ENCODE results near the gene DBX1. TPM values are rescaled to one million over a fixed set of nuclear protein-coding genes. Genes with fewer than 3 reads are reported as not detected.
A peak's percentile ranks its signal among the peaks of the same experiment; 100 is the strongest.

The DBX1 gene
- polyA plus RNA-seq, 3 donors from 2014 or later: not detected

DNA sequence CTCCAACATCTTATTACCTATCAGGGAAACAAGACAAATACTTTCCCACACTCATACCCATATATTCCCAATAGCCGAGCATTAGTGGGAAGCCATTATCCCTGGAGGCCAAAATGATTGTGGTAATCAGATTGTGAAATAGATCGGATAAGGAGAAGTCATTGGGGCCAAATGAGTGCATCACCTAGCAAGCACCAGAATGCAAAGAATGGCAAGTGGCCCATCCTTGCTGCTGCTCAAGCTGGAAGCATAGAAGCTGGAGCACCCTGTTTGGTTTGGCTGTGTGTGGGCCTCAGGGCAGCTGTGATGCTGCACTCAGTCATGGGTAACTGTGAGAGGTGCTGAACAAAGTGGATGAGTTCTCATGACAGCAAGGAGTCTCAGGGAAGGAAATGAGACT lies 18.7 kb upstream of the DBX1 start:
- Mint-ChIP-seq H3K4me3 (no peak overlapping the region), H3K27me3 (ENCODE audit: low read depth in 3 of 3) (peaks cover 9 to 27% (median 12%) of the 10 kb centered on the region in 3 donors)

DNA sequence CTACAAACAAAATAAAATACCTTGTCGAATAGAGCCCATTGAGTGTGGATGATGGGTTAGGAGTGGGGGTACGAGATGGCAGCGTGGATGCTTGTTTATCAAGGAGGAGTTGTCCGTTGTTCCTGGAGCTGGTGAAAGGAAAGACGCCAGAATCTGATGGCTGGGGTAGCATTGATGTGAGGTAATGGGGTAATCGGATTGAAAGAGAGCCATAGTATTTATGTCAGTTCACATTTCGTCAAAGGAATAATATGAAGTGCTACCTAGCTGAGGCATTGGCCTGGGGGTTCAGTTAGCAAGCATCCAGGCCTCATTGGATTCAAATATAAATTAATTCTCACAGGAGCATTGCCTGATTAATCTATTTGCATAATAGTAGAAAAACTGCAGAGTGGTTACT lies 16.9 kb upstream of the DBX1 start:
- Mint-ChIP-seq H3K36me3 (no peaks in the 10 kb centered on the region), H3K27ac (no peak overlapping the region), H3K27me3 (ENCODE audit: low read depth in 3 of 3) (peaks cover 7 to 27% (median 10%) of the 10 kb centered on the region in 3 donors), H3K4me1 (no peaks in the 10 kb centered on the region), H3K9me3 (peaks cover 0 to 5% (median 0%) of the 10 kb centered on the region in 6 donors), H3K4me3 (no peak overlapping the region)
- no peak for DNase-seq

More for the DNA sequence above, 18.7 kb upstream of the DBX1 start:
- H3K36me3 Mint-ChIP-seq: no peaks in the 10 kb centered on the region
- no peak for DNase-seq
- no peaks in the 10 kb centered on the region for H3K4me1 Mint-ChIP-seq
- no peak overlapping the region for H3K27ac Mint-ChIP-seq
- peaks cover 0 to 5% (median 3%) of the 10 kb centered on the region in 6 donors for H3K9me3 Mint-ChIP-seq

DNA sequence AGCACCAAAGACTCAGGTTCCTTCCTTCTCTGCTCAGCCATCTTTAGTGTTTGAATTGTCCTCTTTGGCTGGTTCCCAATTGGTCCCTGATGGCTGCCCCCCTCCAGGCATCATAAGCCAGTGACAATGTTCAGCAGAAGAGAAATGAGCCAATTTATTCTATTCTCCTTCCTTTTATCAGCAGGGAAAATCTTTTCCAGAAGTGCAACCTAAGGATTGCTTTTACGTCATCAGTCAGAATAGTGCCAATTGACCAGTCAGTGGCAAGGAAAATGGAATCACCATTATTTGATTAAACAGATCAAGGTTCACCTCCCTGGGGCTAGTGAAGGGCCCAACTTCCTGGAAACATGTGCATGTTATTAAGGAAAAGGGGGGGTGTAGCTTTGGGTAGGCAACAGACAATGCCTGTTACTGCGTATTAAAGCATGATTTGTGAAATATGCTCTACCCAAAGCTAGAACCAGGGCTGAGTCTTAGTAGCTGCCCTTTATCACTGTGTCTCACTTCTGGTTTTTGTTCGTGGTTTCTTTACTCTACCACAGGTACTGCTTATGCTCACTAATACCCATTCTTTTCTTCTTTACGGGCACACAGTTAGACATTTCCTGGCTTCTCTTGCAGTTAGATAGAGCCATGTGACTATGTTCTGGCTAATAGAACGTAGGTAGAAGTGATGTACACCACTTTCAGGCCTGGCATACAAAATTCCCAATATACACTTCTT lies 12.6 kb upstream of the DBX1 start:
- no peak overlapping the region for H3K4me3 Mint-ChIP-seq
- H3K27me3 Mint-ChIP-seq (ENCODE audit: low read depth in 3 of 3): peaks cover 4 to 30% (median 10%) of the 10 kb centered on the region in 3 donors
- no peaks in the 10 kb centered on the region for H3K36me3 Mint-ChIP-seq

DNA sequence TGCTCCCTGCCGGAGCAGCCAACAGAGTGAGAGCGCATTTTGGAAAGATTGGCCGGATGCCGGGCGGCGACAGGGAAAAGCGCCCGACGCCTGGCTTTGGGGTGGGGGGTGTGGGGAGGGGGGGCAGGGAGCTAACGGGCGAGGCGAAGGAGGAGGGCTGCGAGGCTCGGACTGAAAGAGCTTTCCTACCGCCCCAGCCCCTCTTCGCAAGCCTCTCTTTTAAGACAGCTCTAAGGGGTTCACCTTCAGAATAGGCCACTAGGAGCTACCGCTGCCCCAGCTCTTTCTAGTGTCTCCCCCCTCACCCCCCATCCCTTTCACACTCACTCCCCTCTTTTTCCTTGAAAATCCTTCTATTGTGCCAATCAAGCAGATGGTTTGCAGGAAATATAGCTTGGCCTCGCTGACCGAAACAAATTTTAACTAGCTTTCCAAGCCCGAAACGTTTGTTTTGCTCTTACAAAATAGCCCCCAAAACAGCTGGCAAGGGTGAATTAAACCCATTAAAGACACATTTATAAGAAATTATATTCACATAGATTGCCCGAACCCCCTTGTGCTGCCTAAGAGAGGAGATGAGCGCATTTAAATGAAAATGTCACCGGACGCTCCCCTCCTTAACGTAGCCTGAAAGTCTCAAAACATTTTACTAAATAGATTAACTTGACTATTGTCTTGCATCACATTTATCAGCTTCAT lies 3.7 kb upstream of the DBX1 start:
- Mint-ChIP-seq H3K36me3 (peaks cover 0 to 4% (median 0%) of the 10 kb centered on the region in 3 donors), H3K4me3 (no peak overlapping the region), H3K27ac (no peak overlapping the region), H3K9me3 (peaks cover 0 to 12% (median under 1%) of the 10 kb centered on the region in 6 donors), H3K27me3 (ENCODE audit: low read depth in 3 of 3) (peaks cover 36 to 53% (median 49%) of the 10 kb centered on the region in 3 donors), H3K4me1 (peaks cover 6% of the 10 kb centered on the region in 2 donors)
- DNase-seq: no peak

More for the DNA sequence above, 12.6 kb upstream of the DBX1 start:
- Mint-ChIP-seq H3K9me3 (peaks cover 0 to 7% (median under 1%) of the 10 kb centered on the region in 6 donors), H3K4me1 (no peaks in the 10 kb centered on the region), H3K27ac (no peak overlapping the region)
- no peak for DNase-seq

DNA sequence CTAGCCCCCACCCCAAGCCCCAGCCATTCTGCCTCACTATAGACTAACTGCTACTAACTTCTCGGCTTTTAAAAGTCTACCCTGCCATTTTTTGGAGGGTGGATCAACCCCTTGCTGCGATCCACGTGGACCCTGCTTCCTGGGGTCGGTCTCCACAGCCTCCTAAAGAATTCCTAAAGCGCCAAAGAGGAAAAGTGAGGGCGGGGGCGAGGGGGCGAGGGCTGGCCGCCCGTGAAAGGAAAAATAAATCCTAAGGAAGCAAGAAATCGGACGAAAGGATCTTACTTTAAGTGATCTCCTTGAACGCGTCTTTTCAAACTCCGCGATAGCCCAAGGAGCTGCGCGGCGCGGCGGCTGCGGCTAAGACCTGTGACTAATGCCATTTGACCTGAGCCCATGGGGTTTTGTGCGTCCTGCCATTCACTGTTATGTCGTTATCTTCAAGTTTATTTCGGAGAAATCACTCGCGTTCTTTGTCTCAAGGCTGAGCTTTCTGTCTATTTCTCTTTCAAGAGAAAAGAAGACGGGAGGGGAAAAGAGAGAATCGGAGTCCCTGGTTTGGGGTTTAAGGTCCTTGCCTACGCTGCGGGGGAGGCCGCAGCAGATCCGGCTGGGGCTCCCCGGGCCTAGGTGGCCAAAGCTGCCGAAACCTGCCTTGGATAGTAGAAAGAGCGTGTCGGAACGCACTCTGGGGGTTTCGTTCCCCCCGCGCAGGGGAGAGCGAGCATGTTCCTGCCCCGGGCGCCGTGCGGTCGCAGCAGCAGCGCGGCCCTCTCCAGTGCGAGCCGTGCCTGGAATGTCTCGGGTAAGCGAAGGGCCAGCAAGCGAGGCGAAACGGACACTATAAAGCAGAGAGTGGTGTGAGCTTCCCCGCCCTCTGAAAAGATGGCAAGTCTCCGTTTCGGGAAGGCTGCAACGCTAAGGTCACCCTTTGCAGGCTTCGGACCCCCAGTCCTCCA lies 2.8 kb upstream of the DBX1 start:
- peaks cover 43 to 59% (median 55%) of the 10 kb centered on the region in 3 donors for H3K27me3 Mint-ChIP-seq (ENCODE audit: low read depth in 3 of 3)
- no peak overlapping the region for H3K27ac Mint-ChIP-seq
- peak overlapping the region in 2 of 5 donors; percentile 9 to 16 for H3K4me3 Mint-ChIP-seq
- H3K4me1 Mint-ChIP-seq: peaks cover 6% of the 10 kb centered on the region in 2 donors
- no peak for DNase-seq
- peaks cover 0 to 20% (median under 1%) of the 10 kb centered on the region in 6 donors for H3K9me3 Mint-ChIP-seq
- peaks cover 0 to 9% (median 0%) of the 10 kb centered on the region in 3 donors for H3K36me3 Mint-ChIP-seq

DNA sequence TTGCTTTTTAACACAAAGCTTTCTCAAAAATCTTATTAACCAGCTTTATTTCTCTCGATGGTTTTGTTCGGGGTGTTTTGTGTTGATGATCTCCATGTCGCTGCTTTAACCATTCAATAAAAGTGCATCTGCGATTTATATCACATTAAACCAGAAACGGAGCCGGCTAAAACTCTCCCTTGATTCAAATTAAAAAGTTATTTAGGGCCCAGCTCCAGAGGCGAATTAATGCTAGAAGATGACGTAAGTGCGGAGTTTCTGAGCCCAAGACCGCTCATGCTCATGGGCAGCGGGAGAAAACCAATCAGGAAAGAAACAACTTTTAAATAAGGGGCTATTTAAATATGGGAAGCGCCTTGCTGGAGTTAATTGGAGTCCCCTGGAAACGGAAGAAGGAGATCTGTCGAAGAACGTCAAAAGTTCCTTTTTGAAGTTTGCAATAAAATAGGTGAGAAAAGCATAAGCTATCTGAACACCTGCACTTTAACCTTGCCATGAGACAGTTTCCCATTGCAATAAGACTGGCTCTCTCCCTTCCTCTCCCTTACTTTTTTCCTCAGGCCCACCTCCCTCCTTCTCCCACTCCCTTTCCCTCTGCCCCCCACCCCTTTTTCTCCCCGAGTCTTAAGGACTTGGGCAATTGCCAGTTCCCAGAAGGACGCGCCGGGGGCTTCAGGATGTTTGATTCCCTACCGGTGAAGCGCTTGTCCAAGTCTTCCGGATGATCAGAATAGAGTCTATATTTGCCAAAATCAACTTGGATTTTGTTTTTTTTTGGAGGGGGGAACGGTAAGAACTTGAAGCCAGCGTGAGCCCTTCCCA lies 1.9 kb upstream of the DBX1 start:
- Mint-ChIP-seq H3K4me3 (no peak overlapping the region), H3K4me1 (peaks cover 13 to 14% of the 10 kb centered on the region in 2 donors)
- DNase-seq: no peak

DNA sequence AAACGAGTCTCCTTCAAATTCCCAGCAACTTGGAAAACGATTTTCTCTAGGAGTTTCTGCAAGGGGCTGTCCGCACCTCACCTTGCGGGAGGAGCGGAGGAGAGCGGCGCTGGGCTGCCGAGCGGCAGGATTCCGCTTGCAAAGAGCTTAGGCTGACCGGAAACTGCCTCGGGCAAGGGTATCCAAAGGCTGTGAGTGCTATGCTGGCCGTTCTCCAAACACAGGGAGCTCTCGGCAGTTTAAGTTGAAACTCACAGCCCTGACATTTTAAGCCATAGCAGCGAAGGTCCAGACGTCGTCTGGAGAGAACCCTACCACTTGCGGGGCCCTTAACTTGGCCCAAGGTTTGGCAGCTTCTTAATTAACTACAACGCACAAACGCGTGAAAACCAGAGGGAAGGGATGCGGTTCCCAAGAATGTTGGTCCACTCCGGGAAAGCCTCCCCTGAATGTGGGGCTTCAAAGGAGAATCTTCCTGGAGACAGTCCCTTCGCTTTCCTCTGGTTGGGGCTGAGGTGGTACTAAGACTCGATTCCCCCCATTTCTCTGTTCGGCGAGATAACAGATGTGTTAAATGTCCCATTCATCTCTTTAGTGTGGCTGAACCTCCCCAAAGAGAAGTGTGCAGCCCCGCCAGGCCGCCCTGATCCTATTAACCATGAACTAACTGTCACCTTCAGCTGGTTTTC lies 1.1 kb upstream of the DBX1 start:
- no peak overlapping the region for H3K27ac Mint-ChIP-seq
- H3K9me3 Mint-ChIP-seq: peaks cover 0 to 30% (median 3%) of the 10 kb centered on the region in 6 donors
- peaks cover 0 to 9% (median 0%) of the 10 kb centered on the region in 3 donors for H3K36me3 Mint-ChIP-seq
- H3K4me3 Mint-ChIP-seq: no peak overlapping the region
- DNase-seq: no peak
- peaks cover 46 to 62% (median 60%) of the 10 kb centered on the region in 3 donors for H3K27me3 Mint-ChIP-seq (ENCODE audit: low read depth in 3 of 3)
- H3K4me1 Mint-ChIP-seq: peaks cover 14 to 17% of the 10 kb centered on the region in 2 donors

More for the DNA sequence above, 1.9 kb upstream of the DBX1 start:
- Mint-ChIP-seq H3K9me3 (peaks cover 0 to 30% (median 3%) of the 10 kb centered on the region in 6 donors), H3K36me3 (peaks cover 0 to 9% (median 0%) of the 10 kb centered on the region in 3 donors), H3K27ac (no peak overlapping the region), H3K27me3 (ENCODE audit: low read depth in 3 of 3) (peaks cover 46 to 67% (median 60%) of the 10 kb centered on the region in 3 donors)

DNA sequence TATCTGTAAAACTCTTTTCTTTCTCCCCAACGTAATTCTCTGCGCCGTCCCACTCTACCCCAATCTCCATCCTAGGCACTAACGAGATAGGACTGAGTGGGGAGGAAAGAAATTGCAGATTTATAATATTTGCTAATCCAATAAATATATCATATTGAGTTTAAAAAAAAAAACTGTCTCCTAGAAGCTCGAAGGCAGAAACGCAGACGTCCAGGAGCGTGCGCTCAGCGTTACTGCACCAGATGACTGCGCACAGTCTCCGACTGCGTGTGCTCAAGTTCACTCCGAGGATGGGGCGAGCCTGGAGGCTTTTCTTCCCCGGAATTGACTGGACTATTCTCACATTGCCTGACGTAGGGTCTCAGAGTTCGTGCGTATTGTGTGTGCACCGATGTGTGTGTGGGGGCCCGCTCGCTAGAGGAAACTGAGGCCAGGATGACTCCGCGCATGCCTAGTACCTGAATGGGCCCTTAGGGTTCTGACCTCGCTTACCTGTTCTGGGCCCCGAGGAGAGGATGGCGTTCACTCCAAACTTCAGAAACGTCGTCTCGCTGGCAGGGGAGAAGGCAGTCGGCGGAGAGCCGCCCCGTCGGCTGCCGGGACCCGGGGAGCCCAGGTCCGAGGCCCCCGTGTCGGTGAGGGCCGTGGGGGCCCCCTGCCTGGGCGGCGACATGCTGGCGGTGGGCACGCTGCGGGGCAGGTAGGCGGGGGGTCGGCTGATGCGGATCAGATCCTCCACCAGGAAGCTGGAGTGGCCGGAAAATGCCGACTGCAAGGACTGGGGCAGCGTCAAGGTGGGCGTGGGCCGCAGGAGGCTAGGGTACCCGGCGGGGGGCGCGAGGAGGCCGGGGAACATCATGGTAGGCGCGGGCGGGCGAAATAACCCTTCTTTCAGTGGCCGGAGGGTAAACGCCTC lies 551 bp downstream of the DBX1 start:
- Mint-ChIP-seq H3K4me3 (no peak overlapping the region), H3K27me3 (ENCODE audit: low read depth in 3 of 3) (peaks cover 38 to 67% (median 60%) of the 10 kb centered on the region in 3 donors), H3K9me3 (peaks cover 0 to 34% (median 2%) of the 10 kb centered on the region in 6 donors), H3K36me3 (peaks cover 0 to 9% (median 0%) of the 10 kb centered on the region in 3 donors), H3K4me1 (peaks cover 23 to 27% of the 10 kb centered on the region in 2 donors), H3K27ac (no peak overlapping the region)
- no peak for DNase-seq

DNA sequence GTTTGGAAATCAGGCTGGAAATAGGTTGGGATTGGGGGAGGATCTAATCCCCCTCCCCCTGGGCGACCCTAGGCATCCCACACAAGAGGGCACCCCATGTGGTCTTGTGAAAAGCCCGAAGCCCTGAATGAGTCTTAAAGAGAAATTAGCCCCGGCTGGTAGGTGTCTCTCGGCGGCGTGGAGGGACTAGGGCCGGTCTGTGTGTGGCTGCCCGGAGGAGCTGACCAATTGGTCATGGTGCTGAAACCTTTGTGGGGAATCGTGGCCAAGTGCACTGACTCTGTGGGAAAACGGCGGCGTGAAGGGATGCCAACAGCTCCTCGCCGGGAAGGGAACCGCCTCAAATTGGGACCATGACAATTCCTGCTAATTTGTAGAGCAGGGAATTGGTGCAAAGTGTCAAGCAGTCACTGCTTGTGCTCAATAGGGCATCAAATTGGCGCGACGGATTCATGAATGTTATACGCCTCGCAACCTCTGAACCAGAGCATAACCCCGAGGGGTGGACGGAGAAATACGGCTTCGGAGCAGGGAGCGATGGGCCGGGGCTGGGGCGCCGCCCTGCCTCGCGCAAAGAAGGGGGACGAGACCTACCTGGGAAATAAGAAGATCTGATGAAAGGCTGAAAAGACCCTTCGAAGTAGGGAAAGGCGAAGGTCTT lies 1.5 kb downstream of the DBX1 start:
- peaks cover 23 to 27% of the 10 kb centered on the region in 2 donors for H3K4me1 Mint-ChIP-seq
- peaks cover 0 to 34% (median 2%) of the 10 kb centered on the region in 6 donors for H3K9me3 Mint-ChIP-seq
- H3K27me3 Mint-ChIP-seq (ENCODE audit: low read depth in 3 of 3): peaks cover 39 to 61% (median 61%) of the 10 kb centered on the region in 3 donors
- H3K4me3 Mint-ChIP-seq: peak overlapping the region in 2 of 5 donors; percentile 31 to 43
- H3K36me3 Mint-ChIP-seq: peaks cover 0 to 9% (median 0%) of the 10 kb centered on the region in 3 donors
- no peak for DNase-seq
- H3K27ac Mint-ChIP-seq: no peak overlapping the region

DNA sequence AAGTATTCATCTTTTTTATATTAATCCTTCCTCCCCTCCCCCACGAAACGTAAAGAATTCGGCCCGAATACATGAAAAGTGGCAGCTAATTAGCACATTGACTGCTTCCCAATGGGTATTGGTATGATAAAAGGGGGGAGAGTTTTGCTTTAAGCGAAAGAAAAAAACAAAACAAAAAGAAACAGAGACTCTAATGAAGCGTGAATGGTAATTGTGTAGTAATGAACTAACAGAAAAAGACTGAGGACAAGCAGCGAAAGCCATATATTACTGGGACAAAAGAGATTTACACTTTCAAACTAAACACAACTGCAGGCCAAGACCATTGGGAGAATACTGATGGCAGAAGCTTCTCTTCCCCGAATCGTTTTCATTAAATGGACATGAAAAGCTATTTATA lies 2.5 kb downstream of the DBX1 start:
- peaks cover 0 to 9% (median 0%) of the 10 kb centered on the region in 3 donors for H3K36me3 Mint-ChIP-seq
- peaks cover 36 to 61% (median 57%) of the 10 kb centered on the region in 3 donors for H3K27me3 Mint-ChIP-seq (ENCODE audit: low read depth in 3 of 3)
- DNase-seq: no peak
- peaks cover 17 to 21% of the 10 kb centered on the region in 2 donors for H3K4me1 Mint-ChIP-seq
- H3K27ac Mint-ChIP-seq: peak overlapping the region in 1 of 6 donors; percentile 8
- H3K9me3 Mint-ChIP-seq: peaks cover 0 to 30% (median 2%) of the 10 kb centered on the region in 6 donors
- peak overlapping the region; percentile 54 to 86 (median 82) for H3K4me3 Mint-ChIP-seq
